Cardiac fibroblast (primary cell): ENCODE results near the gene SIM2.

Experiments used
- DNase-seq, 2 donors: peaks; one replicate each; pipeline versions ENCODE4 v3.0.0 to v3.0.0-alpha.2; 2010; ENCODE audit warnings: low read depth in 2 of 2
- H3K4me3 ChIP-seq, 2 donors: replicated peaks in 1 of 2; 1 replicate in 1 of 2; 2 replicates in 1 of 2; pipeline ENCODE4 v1.5.1; 2011; ENCODE audit warnings: low read depth in 2 of 2, low read length in 2 of 2, mild to moderate bottlenecking in 2 of 2, moderate library complexity in 1 of 2
- TF ChIP-seq, protein P1 (sequence below): IDR thresholded peaks from one replicate; pipeline ENCODE4 v1.5.1; 2011; ENCODE audit warnings: low read depth, mild to moderate bottlenecking, low read length, inconsistent platforms

The SIM2 gene

GRCh38 chr21:36672737-36673136 lies 26.2 kb upstream of the SIM2 start:
- H3K4me3 ChIP-seq: no peak overlapping the region
- no peak for DNase-seq
- TF ChIP-seq, protein P1, sequence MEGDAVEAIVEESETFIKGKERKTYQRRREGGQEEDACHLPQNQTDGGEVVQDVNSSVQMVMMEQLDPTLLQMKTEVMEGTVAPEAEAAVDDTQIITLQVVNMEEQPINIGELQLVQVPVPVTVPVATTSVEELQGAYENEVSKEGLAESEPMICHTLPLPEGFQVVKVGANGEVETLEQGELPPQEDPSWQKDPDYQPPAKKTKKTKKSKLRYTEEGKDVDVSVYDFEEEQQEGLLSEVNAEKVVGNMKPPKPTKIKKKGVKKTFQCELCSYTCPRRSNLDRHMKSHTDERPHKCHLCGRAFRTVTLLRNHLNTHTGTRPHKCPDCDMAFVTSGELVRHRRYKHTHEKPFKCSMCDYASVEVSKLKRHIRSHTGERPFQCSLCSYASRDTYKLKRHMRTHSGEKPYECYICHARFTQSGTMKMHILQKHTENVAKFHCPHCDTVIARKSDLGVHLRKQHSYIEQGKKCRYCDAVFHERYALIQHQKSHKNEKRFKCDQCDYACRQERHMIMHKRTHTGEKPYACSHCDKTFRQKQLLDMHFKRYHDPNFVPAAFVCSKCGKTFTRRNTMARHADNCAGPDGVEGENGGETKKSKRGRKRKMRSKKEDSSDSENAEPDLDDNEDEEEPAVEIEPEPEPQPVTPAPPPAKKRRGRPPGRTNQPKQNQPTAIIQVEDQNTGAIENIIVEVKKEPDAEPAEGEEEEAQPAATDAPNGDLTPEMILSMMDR: no peak

GRCh38 chr21:36676039-36676950 lies 22.6 kb upstream of the SIM2 start:
- TF ChIP-seq, protein P1: no peak
- no peak for DNase-seq
- H3K4me3 ChIP-seq: no peak overlapping the region

- no peak overlapping the region for H3K4me3 ChIP-seq
- DNase-seq: no peak
- TF ChIP-seq, protein P1: no peak
These were observed 21.5 kb upstream of the SIM2 start for GRCh38 chr21:36677443-36677842.

DNA sequence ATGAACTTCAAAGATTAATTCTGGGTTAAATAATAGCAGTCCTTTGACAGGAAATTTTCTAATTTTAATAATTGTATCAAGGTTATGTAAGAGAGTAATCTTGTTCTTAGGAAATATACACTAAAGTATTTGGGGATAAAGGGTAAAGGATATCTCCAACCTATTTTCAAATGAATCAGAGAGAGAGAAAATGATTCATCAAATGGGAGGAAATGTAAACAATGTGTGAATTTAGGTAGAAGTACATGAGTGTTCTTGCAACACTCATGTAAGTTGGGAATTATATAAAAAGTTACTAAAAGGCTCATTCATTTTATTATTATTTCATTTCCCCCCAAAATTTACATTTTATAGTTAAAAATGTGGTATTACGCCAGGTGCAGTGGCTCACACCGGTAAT lies 20.4 kb upstream of the SIM2 start:
- H3K4me3 ChIP-seq: no peak overlapping the region
- no peak for DNase-seq
- TF ChIP-seq, protein P1: no peak

GRCh38 chr21:36681117-36681631 lies 17.7 kb upstream of the SIM2 start:
- TF ChIP-seq, protein P1: no peak

DNA sequence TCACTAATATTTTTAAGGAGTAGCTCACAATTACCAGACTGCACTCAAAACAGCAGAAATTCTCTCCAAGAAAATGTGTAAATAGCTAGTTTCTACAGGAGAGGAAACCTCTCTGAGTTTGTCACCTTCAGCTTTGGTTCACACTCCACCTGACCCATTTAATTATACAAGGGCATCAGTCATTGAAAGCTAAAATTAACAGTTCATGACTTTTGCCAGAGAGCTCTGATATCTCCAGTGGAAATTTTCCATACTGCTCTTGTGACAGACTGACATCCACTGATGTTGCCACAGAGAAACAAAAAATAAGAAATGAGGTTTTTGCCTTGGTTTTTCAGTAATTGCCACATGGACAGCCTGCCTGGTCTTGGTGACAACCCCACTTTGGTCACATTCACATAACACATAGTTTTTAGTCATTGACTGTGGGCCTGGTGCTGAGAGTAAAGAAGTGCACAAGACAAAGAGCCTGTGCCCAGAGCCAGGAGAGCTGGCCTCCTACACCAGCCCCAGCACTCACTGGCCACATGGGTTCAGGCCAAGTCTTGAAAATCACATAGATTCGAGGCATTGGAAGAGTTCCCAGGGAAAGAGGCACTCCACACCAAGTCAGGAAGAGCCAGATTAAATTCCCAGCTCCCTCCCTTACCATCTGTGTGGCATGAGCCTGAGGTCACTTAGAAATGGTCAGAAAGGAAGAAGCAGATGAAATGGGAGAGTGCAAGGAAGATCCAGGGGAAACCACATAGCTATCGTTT lies 13.8 kb upstream of the SIM2 start:
- no peak overlapping the region for H3K4me3 ChIP-seq
- TF ChIP-seq, protein P1: no peak
- no peak for DNase-seq

More at GRCh38 chr21:36681117-36681631, 17.7 kb upstream of the SIM2 start:
- H3K4me3 ChIP-seq: no peak overlapping the region
- DNase-seq: no peak
